Stimulated activated naive B cell treated with anti-CD40 and anti-IgM and Interleukin-4, amounts not matched to agents 10 μg/mL and 1 μg/mL and 100 μg/mL, for 72 hours (primary cell): ENCODE data around the gene ESYT1.

ENCODE experiments used
- ATAC-seq, 2 donors: fragments of 150-1000 bp; cut with Tn5 transposase; replicated peaks; 2 replicates each; pipeline ENCODE4 v1.10.0; 2021; ENCODE audit warnings: moderate library complexity in 1 of 2
- DNase-seq: peaks from one replicate; pipeline ENCODE4 v3.0.0; 2021
- H3K27ac Mint-ChIP-seq: one replicate; pipeline ENCODE4 v1.8.0; 2022; ENCODE audit warnings: mild to moderate bottlenecking, mixed read lengths
- H3K27me3 Mint-ChIP-seq, 2 donors: one replicate each; pipeline ENCODE4 v1.8.0; 2022; ENCODE audit warnings: mixed read lengths in 2 of 2
- H3K36me3 Mint-ChIP-seq, 2 donors: one replicate each; pipeline ENCODE4 v1.8.0; 2022; ENCODE audit warnings: mixed read lengths in 2 of 2, mild to moderate bottlenecking in 1 of 2
- H3K4me1 Mint-ChIP-seq, 2 donors: one replicate each; pipeline ENCODE4 v1.8.0; 2022; ENCODE audit warnings: mixed read lengths in 2 of 2, mild to moderate bottlenecking in 1 of 2
- H3K4me3 Mint-ChIP-seq, 2 donors: one replicate each; pipeline ENCODE4 v1.8.0; 2022; ENCODE audit warnings: mild to moderate bottlenecking in 2 of 2, mixed read lengths in 2 of 2, moderate library complexity in 1 of 2
- H3K9me3 Mint-ChIP-seq, 2 donors: one replicate each; pipeline ENCODE4 v1.8.0; 2022; ENCODE audit warnings: mixed read lengths in 2 of 2, mild to moderate bottlenecking in 1 of 2

Gene ESYT1

GRCh38 chr12:56129206-56129941 lies 1.3 kb downstream of the ESYT1 start:
- peak overlapping the region; percentile 98 to 100 for H3K4me3 Mint-ChIP-seq
- no peaks in the 10 kb centered on the region for H3K27me3 Mint-ChIP-seq
- ATAC-seq = peak; percentile 33 to 40
- H3K27ac Mint-ChIP-seq = peak overlapping the region; percentile 96
- peaks cover 35 to 40% of the 10 kb centered on the region in 2 donors for H3K36me3 Mint-ChIP-seq
- peak; percentile 58 for DNase-seq
- H3K4me1 Mint-ChIP-seq = peaks cover 43 to 67% of the 10 kb centered on the region in 2 donors
- H3K9me3 Mint-ChIP-seq = no peaks in the 10 kb centered on the region

- Mint-ChIP-seq H3K4me3 (peak overlapping the region; percentile 98 to 100), H3K27me3 (no peaks in the 10 kb centered on the region), H3K27ac (peak overlapping the region; percentile 96), H3K36me3 (peaks cover 36 to 41% of the 10 kb centered on the region in 2 donors), H3K4me1 (peaks cover 41 to 67% of the 10 kb centered on the region in 2 donors), H3K9me3 (no peaks in the 10 kb centered on the region)
- DNase-seq (no peak), ATAC-seq (no peak)
Observed at GRCh38 chr12:56129942-56130495, 2.0 kb downstream of the ESYT1 start.

GRCh38 chr12:56130876-56131275 lies 2.8 kb downstream of the ESYT1 start:
- no peak for ATAC-seq
- no peak overlapping the region for H3K27ac Mint-ChIP-seq
- peaks cover 41 to 66% of the 10 kb centered on the region in 2 donors for H3K4me1 Mint-ChIP-seq
- H3K27me3 Mint-ChIP-seq = no peaks in the 10 kb centered on the region
- H3K9me3 Mint-ChIP-seq = no peaks in the 10 kb centered on the region
- H3K4me3 Mint-ChIP-seq = peak overlapping the region in 1 of 2 donors; percentile 98
- H3K36me3 Mint-ChIP-seq = peaks cover 38 to 43% of the 10 kb centered on the region in 2 donors
- DNase-seq = no peak

- Mint-ChIP-seq H3K27ac (no peak overlapping the region), H3K4me1 (peaks cover 19 to 29% of the 10 kb centered on the region in 2 donors), H3K9me3 (no peaks in the 10 kb centered on the region), H3K4me3 (no peak overlapping the region), H3K27me3 (no peaks in the 10 kb centered on the region), H3K36me3 (peaks cover 61 to 73% of the 10 kb centered on the region in 2 donors)
- no peak for ATAC-seq
- DNase-seq = no peak
Observed at GRCh38 chr12:56134897-56135296, 6.8 kb downstream of the ESYT1 start.

GRCh38 chr12:56137853-56138571 lies 9.9 kb downstream of the ESYT1 start:
- no peaks in the 10 kb centered on the region for H3K9me3 Mint-ChIP-seq
- H3K4me3 Mint-ChIP-seq = no peak overlapping the region
- ATAC-seq = no peak
- no peak for DNase-seq
- H3K27me3 Mint-ChIP-seq = no peaks in the 10 kb centered on the region
- H3K4me1 Mint-ChIP-seq = peaks cover 12 to 15% of the 10 kb centered on the region in 2 donors
- H3K27ac Mint-ChIP-seq = no peak overlapping the region
- H3K36me3 Mint-ChIP-seq = peaks cover 55 to 67% of the 10 kb centered on the region in 2 donors

- H3K4me1 Mint-ChIP-seq = peaks cover 17 to 19% of the 10 kb centered on the region in 2 donors
- peak overlapping the region; percentile 65 for H3K27ac Mint-ChIP-seq
- no peaks in the 10 kb centered on the region for H3K9me3 Mint-ChIP-seq
- ATAC-seq = peak in 1 of 2 donors; percentile 14
- H3K36me3 Mint-ChIP-seq = peaks cover 52 to 62% of the 10 kb centered on the region in 2 donors
- no peak for DNase-seq
- no peaks in the 10 kb centered on the region for H3K27me3 Mint-ChIP-seq
- no peak overlapping the region for H3K4me3 Mint-ChIP-seq
Observed at GRCh38 chr12:56141946-56142784, 14.1 kb downstream of the ESYT1 start.

GRCh38 chr12:56143217-56143616 lies 15.2 kb downstream of the ESYT1 start:
- no peaks in the 10 kb centered on the region for H3K27me3 Mint-ChIP-seq
- DNase-seq (no peak), ATAC-seq (peak in 1 of 2 donors; percentile 34)
- H3K27ac Mint-ChIP-seq = peak overlapping the region; percentile 26
- H3K36me3 Mint-ChIP-seq = peaks cover 45 to 53% of the 10 kb centered on the region in 2 donors
- peaks cover 17 to 19% of the 10 kb centered on the region in 2 donors for H3K4me1 Mint-ChIP-seq
- no peak overlapping the region for H3K4me3 Mint-ChIP-seq
- H3K9me3 Mint-ChIP-seq = no peaks in the 10 kb centered on the region

- Mint-ChIP-seq H3K27me3 (no peaks in the 10 kb centered on the region), H3K27ac (no peak overlapping the region), H3K36me3 (peaks cover 38 to 47% of the 10 kb centered on the region in 2 donors), H3K4me3 (no peak overlapping the region), H3K4me1 (peaks cover 17 to 19% of the 10 kb centered on the region in 2 donors), H3K9me3 (no peaks in the 10 kb centered on the region)
- no peak for DNase-seq
- ATAC-seq = no peak
Observed at GRCh38 chr12:56143870-56144269, 15.8 kb downstream of the ESYT1 start.

GRCh38 chr12:56145217-56145616 lies 17.1 kb downstream of the ESYT1 start:
- peaks cover 19 to 21% of the 10 kb centered on the region in 2 donors for H3K4me1 Mint-ChIP-seq
- DNase-seq = no peak
- no peaks in the 10 kb centered on the region for H3K9me3 Mint-ChIP-seq
- H3K4me3 Mint-ChIP-seq = no peak overlapping the region
- no peak for ATAC-seq
- H3K27ac Mint-ChIP-seq = no peak overlapping the region
- peaks cover 31 to 37% of the 10 kb centered on the region in 2 donors for H3K36me3 Mint-ChIP-seq
- H3K27me3 Mint-ChIP-seq = no peaks in the 10 kb centered on the region

GRCh38 chr12:56146492-56147460 lies 18.7 kb downstream of the ESYT1 start:
- H3K27ac Mint-ChIP-seq = no peak overlapping the region
- peaks cover 22 to 25% of the 10 kb centered on the region in 2 donors for H3K36me3 Mint-ChIP-seq
- H3K4me1 Mint-ChIP-seq = peaks cover 24 to 30% of the 10 kb centered on the region in 2 donors

GRCh38 chr12:56150563-56150962 lies 22.5 kb downstream of the ESYT1 start:
- H3K36me3 Mint-ChIP-seq = peaks cover 8 to 9% of the 10 kb centered on the region in 2 donors
- ATAC-seq (no peak), DNase-seq (no peak)
- no peaks in the 10 kb centered on the region for H3K27me3 Mint-ChIP-seq
- H3K4me3 Mint-ChIP-seq = peak overlapping the region in 1 of 2 donors; percentile 36
- H3K27ac Mint-ChIP-seq = peak overlapping the region; percentile 79
- peaks cover 25 to 51% of the 10 kb centered on the region in 2 donors for H3K4me1 Mint-ChIP-seq
- no peaks in the 10 kb centered on the region for H3K9me3 Mint-ChIP-seq

More at GRCh38 chr12:56146492-56147460, 18.7 kb downstream of the ESYT1 start:
- Mint-ChIP-seq H3K27me3 (no peaks in the 10 kb centered on the region), H3K9me3 (no peaks in the 10 kb centered on the region), H3K4me3 (no peak overlapping the region)
- no peak for DNase-seq
- ATAC-seq = no peak

GRCh38 chr12:56151672-56152131 lies 23.6 kb downstream of the ESYT1 start:
- Mint-ChIP-seq H3K36me3 (peaks cover 10 to 11% of the 10 kb centered on the region in 2 donors), H3K27ac (peak overlapping the region; percentile 97), H3K4me1 (peaks cover 25 to 54% of the 10 kb centered on the region in 2 donors), H3K27me3 (no peaks in the 10 kb centered on the region), H3K9me3 (no peaks in the 10 kb centered on the region), H3K4me3 (peak overlapping the region; percentile 92 to 97)
- DNase-seq (peak; percentile 64), ATAC-seq (peak; percentile 81 to 82)
